Measurements from ENCODE around the gene SYT8.

DNA sequence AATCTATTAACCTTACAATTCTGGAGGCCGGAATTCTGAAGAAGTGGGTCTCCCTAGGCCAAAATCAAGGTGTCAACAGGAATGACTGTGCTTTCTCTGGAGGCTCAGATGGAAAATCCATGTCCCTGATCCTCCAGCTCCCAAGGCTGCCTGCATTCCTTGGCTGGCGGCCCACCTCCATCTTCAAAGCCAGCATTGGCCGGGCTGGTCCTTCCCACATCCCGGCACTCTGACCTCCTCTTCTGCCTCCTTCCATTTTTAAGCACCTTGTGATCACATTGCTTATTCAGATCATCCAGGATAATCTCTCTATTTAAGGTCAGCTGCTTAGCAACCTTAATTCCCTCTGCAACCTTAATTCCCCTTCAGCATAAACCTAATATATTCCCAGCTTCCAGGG, 48.3 kb upstream of the SYT8 start:
- TF ChIP-seq, protein P1, sequence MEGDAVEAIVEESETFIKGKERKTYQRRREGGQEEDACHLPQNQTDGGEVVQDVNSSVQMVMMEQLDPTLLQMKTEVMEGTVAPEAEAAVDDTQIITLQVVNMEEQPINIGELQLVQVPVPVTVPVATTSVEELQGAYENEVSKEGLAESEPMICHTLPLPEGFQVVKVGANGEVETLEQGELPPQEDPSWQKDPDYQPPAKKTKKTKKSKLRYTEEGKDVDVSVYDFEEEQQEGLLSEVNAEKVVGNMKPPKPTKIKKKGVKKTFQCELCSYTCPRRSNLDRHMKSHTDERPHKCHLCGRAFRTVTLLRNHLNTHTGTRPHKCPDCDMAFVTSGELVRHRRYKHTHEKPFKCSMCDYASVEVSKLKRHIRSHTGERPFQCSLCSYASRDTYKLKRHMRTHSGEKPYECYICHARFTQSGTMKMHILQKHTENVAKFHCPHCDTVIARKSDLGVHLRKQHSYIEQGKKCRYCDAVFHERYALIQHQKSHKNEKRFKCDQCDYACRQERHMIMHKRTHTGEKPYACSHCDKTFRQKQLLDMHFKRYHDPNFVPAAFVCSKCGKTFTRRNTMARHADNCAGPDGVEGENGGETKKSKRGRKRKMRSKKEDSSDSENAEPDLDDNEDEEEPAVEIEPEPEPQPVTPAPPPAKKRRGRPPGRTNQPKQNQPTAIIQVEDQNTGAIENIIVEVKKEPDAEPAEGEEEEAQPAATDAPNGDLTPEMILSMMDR (conservative IDR thresholded peaks at IDR 0.05 in 1 of 2, IDR thresholded peaks at IDR 0.05 in 1 of 2; ENCODE audit: extremely low read depth in 1 of 2, insufficient read depth in 1 of 2, low read depth in 1 of 2, low read length in 2 of 2) = no peak
- TF ChIP-seq EZH2 (IDR thresholded peaks at IDR 0.05; ENCODE audit: borderline replicate concordance, low read length) = no peak

Data from mammary epithelial cell (primary cell).